Measurements from ENCODE around the gene SRGAP3. TPM values are rescaled to one million over a fixed set of nuclear protein-coding genes. Genes with fewer than 3 reads are reported as not detected.

Gene SRGAP3
- total RNA-seq, 2 donors from 2014 or later, result 10.9 to 11.4 TPM

- TF ChIP-seq CTCF (IDR thresholded peaks at IDR 0.05) (no peak), POLR2A (IDR thresholded peaks at IDR 0.05) (no peak)
- intact Hi-C loops (cut with DNase I), result no loop called here
- Histone ChIP-seq H3K36me3 (replicated peaks in 1 of 2; ENCODE audit: insufficient read depth in 1 of 2, low read depth in 2 of 2) (no peaks in the 10 kb centered on the region), H3K4me1 (no peaks in the 10 kb centered on the region), H3K9me3 (no peaks in the 10 kb centered on the region), H3K4me3 (no peak overlapping the region), H3K27ac (no peak overlapping the region), H3K27me3 (no peaks in the 10 kb centered on the region)
- WGBS, 2 donors, result 72 to 77% methylated on average over 8 of the region's 8 CpGs
- ATAC-seq, result peak; percentile 35
- DNase-seq, result no peak
These were observed 81.2 kb downstream of the SRGAP3 start for GRCh38 chr3:9168241-9168741.

- TF ChIP-seq CTCF (IDR thresholded peaks at IDR 0.05) (no peak), POLR2A (IDR thresholded peaks at IDR 0.05) (no peak)
- DNase-seq (no peak), ATAC-seq (no peak)
- Histone ChIP-seq H3K4me1 (no peaks in the 10 kb centered on the region), H3K27ac (no peak overlapping the region), H3K36me3 (replicated peaks in 1 of 2; ENCODE audit: insufficient read depth in 1 of 2, low read depth in 2 of 2) (no peaks in the 10 kb centered on the region), H3K27me3 (no peaks in the 10 kb centered on the region), H3K4me3 (no peak overlapping the region), H3K9me3 (no peaks in the 10 kb centered on the region)
- 77 to 87% methylated on average over 2 of the region's 2 CpGs for WGBS, 2 donors
- intact Hi-C loops (cut with DNase I), result no loop called here
These were observed 82.2 kb downstream of the SRGAP3 start for GRCh38 chr3:9167222-9167621.

GRCh38 chr3:9165421-9165820 is 84.0 kb downstream of the SRGAP3 start:
- intact Hi-C loops (cut with DNase I), result no loop called here
- H3K4me3 ChIP-seq, result no peak overlapping the region
- no peaks in the 10 kb centered on the region for H3K9me3 ChIP-seq
- no peak for DNase-seq
- no peak for ATAC-seq
- no peaks in the 10 kb centered on the region for H3K36me3 ChIP-seq (replicated peaks in 1 of 2; ENCODE audit: insufficient read depth in 1 of 2, low read depth in 2 of 2)
- no peaks in the 10 kb centered on the region for H3K27me3 ChIP-seq
- no peak for TF ChIP-seq CTCF (IDR thresholded peaks at IDR 0.05)
- TF ChIP-seq POLR2A (IDR thresholded peaks at IDR 0.05), result no peak
- 91% methylated on average over 5 of the region's 5 CpGs for WGBS, 2 donors
- no peaks in the 10 kb centered on the region for H3K4me1 ChIP-seq
- H3K27ac ChIP-seq, result no peak overlapping the region

GRCh38 chr3:9163289-9163688 is 86.2 kb downstream of the SRGAP3 start:
- ATAC-seq (no peak), DNase-seq (no peak)
- Histone ChIP-seq H3K27ac (no peak overlapping the region), H3K4me1 (no peaks in the 10 kb centered on the region), H3K4me3 (no peak overlapping the region), H3K27me3 (no peaks in the 10 kb centered on the region), H3K9me3 (no peaks in the 10 kb centered on the region), H3K36me3 (replicated peaks in 1 of 2; ENCODE audit: insufficient read depth in 1 of 2, low read depth in 2 of 2) (no peaks in the 10 kb centered on the region)
- TF ChIP-seq CTCF (IDR thresholded peaks at IDR 0.05) (no peak), POLR2A (IDR thresholded peaks at IDR 0.05) (no peak)
- WGBS, 2 donors, result 94 to 97% methylated on average over 12 of the region's 12 CpGs
- intact Hi-C loops (cut with DNase I), result no loop called here

DNA sequence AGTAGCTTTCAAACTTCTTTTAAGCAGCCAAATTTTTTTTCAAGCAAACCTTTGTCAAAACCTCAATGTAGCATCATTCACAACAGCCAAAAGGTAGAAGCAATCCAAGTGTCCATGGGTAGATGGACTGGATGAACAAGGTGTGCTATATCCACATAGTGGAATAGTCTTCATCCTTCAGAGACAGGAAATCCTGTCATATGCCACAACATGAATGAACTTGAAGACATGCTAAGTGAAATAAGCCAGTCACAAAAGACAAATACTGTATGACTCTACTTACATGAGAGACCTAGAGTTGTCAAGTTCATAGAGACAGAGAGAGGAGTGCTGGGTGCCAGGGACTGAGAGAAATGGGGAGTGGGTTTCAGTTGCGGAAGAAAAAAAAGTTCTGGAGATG is 87.6 kb downstream of the SRGAP3 start:
- intact Hi-C loops (cut with DNase I), result no loop called here
- WGBS, 2 donors, result 85 to 92% methylated on average over 1 of the region's 1 CpG

More for the DNA sequence above, 87.6 kb downstream of the SRGAP3 start:
- Histone ChIP-seq H3K27ac (no peak overlapping the region), H3K4me1 (no peaks in the 10 kb centered on the region), H3K36me3 (replicated peaks in 1 of 2; ENCODE audit: insufficient read depth in 1 of 2, low read depth in 2 of 2) (no peaks in the 10 kb centered on the region), H3K27me3 (no peaks in the 10 kb centered on the region), H3K9me3 (no peaks in the 10 kb centered on the region), H3K4me3 (no peak overlapping the region)
- ATAC-seq (no peak), DNase-seq (no peak)
- TF ChIP-seq CTCF (IDR thresholded peaks at IDR 0.05) (no peak), POLR2A (IDR thresholded peaks at IDR 0.05) (no peak)

Measured in body of pancreas (tissue), 4 donors.